CD4-positive, alpha-beta T cell treated with Interleukin-17A for 4 hours (primary cell): Measurements from ENCODE around the gene LTB4R.

Experiments used
- DNase-seq: peaks from one replicate; pipeline ENCODE4 v3.0.0-alpha.2; 2020; ENCODE audit warnings: mixed read lengths

LTB4R gene

DNA sequence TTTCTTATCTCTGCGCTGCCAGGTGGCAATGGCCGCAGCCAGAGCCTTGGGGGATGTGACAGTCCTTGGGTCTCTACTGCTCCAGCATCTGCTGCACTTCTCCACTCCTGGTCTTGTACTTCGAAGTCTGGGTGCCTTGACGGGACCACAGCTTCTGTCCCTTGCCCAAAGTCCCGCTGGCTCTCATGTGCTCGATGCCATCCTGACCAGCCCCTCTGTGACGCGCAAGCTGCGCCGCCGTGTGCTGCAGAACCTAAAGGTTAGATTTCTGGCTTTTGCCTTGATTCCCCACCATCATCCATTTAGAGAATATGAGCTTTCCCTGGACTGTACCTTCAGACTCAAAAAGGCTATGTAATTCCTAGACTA, 7.3 kb upstream of the LTB4R start:
- DNase-seq = no peak

DNA sequence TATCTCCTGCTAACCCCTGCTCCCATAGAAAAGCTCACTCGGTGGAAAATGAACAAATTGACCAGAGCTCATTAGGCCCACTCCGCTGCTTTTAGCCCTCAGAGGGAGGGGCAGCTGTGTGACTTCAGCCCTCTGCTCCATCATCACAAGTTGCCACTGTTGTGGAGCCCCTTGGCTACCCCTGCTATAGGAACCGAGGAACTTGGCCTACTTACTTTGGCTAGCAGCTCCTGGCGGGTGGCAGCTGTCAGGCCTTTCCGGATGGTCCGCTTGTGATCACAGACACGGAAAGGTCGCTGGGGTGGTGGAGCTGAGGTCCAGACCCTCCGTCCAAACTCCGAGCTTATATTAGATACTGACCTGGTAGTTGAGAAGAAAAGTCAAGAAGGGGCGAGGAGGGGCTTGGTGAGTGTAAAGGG, 4.1 kb upstream of the LTB4R start:
- no peak for DNase-seq

DNA sequence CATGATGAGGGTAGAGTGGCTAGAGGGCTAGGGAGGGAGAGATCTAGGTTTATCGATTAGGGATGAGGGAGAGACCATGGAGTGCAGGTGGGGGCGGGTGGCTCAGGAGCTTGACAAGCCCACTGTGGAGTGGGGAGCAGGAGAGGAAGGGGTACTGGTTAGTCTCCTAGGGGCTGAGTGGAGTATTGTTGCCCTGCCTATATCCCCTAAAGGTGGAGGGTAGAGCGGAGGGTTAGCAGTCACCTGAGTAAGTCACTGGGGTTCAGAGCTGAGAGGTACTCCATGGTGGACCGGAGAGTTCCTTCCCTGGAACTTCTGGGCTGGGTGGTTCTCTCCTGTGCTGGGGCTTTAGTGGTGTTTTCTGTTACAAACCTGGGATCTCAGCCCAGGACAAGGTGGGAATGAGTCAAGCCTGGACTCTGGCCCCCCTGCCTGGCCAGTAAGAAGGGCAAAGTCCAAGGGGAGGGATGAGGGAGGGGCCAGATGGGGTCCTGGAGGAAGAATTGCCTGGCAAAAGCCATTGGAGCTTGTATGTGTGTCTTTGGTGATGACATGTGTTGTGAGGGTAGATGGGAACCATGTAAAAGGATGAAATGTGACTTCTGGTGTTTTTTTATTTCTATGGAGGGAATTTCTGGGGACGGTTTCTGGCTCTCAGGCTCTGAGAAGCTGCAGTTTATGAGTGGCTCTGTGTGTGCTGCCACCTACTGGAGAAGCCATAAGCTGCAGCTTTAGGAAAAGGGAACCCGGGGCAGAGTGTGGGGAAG, 3.5 kb upstream of the LTB4R start, which contains the start of gene CIDEB:
CIDEB (minus strand) TSS at position 403 of the 767 bp plus-strand sequence; CDS start at position 284, 119 bp downstream.
- peak; percentile 69 for DNase-seq

DNA sequence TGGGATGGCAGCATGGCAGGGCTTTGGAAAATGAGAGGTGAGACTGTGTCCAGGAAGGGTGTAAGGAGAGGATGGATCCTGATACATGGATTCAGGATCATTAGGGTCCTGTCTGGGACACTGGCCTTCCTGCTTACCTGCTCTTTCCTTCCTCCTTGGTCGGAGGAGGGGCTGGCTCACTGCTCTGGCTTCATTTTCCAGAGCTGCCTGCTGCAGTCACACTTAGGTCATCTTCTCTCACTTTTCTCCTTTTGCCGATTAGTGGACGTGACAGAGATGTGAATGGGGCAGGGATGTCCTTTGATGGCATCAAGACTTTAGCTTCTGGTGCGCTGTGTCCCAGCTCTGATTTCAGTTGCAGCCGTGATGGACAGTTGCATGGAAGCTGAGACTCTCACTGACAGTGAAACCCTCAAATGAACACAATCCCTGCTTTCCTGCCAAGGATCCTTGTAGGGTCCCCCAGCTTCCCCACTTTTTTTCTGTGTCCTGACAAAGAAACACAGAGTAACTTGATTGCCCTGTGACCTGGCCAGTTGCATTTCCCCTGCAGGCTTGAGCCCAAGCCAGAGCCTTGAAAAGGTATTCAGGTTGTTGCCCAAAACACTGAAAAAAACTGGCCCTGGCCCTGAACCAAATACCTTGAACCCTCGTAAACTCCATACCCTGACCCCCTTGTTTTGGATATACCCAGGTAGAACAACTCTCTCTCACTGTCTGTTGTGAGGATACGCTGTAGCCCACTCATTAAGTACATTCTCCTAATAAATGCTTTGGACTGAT, 2.8 kb upstream of the LTB4R start:
- no peak for DNase-seq

DNA sequence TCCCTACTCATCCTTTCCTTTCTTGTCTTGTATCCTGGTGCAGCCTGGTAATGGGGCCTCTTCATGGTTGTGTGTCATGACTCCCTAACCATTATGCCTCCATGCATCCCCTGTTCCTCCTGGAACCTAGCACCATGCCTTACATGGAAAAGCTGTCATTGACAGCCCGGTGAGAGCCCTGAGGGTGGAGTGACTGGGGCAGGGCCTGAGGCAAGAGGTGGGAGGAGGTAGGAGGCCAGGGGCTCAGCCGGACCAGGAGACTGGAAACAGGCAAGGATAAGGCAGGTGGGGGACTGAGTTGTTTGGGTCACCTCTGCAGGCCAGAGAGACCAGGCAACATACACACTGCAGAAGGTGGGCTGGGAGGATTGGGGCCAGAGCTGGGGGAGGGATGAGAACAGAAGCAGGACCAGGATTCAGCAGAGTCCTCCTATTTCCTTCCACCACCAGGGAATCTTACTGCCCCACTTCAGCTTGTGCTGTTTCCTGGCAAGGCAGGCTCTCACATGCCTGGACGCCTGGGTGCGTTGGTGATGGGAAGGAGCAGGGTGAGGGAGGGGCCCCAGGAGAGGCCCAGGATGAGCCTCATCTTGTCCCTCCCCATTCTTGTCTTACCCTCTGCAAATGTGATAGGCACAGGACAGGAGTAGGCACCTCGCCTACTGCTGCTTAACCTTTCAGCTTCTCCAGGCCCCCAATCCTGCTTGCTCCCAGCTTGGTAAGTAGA, 1.6 kb upstream of the LTB4R start, which contains the start of gene LTB4R2:
LTB4R2 (plus strand) TSS at position 603 of the 727 bp plus-strand sequence. CDS start 525 bp downstream, outside the sequence.
- no peak for DNase-seq

DNA sequence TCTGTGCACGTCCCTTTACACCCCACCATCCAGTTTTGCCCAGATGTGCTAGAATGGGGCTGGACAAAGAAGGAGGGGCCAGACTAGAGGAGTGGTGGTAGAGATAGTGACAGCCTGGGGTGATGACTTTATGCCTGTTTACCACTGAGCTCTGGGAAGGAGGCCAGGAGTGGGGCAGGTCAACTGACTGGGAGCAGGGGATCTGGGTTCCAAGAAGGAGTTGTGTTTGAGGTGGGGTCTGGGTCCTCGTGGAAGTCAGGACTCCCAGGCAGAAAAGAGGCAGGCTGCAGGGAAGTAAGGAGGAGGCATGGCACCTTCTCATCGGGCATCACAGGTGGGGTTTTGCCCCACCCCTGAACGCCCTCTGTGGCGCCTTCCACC, 1.0 kb upstream of the LTB4R start:
- DNase-seq = no peak

DNA sequence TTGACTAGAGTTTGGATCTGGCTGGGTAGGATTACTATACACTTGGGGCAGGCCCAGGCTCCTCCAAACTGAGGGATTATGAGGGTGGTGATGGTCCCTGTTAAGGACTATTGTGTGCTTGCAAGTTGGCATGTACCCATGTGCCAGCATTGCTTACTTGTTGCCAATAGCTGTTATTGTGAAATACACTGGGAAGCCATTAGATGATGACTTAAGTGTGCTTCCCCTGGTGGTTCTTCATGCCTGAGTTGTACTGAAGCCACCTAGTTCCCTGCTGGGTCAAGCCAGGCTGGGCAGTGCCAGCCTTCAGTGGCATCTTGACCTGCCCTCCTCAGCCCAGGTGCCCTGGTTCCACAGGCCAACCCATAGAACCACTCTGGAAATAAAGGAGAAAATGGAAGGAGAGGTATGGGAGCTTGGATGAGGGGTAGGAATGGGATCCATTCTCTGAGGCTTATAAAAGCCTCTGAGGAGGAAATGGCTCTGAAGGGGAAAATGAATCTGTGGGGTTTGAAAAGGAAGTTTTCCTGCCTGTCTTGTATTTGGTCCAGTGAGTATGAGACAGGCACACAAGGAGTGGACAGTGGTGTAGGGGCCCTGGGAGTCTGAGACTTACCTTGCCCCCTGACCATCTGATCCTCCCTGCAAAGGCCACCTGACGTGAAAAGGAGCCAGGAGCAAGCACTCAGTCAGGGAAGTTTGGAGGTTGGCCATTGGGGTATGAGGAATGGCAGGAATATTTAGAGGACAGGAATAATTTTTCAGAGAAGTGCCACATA, 724 bp downstream of the LTB4R start:
- peak; percentile 24 for DNase-seq

DNA sequence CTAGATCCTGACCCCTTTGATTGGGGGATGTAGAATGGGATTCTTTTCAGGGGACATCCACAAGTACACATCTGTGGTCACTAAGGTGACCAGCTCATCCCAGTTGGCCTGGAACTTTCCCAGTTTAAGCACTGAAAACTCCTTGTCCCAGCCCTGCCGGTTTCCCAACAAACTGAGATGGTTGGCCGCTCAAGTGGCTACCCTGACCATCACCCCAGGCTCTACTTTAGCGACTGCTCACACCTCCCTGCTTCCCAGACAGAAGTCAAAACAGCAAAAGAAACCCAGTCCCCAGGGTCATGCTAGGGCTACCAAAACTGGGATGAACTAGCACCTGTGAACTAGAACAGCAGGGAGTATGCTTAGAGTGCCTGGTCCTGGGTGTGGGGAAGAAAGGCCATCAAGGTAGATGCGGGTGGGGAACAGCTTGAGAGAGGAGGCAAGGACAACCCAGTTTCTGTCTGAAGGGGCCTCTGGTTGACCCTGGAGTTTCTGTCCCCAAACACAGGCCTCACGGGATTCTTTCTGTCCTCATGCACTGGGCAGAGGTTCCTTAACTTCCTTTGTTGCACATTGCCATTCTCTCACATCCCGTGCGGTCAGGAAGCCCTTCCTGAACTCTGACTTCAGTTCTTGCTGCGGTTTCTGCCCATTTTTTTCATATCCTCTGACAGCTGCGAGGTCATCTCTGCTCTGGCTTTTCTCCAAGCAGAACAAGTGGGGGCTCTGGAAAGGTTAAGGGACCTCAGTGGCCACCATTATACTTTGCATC, 1.6 kb downstream of the LTB4R start:
- peak; percentile 55 for DNase-seq

DNA sequence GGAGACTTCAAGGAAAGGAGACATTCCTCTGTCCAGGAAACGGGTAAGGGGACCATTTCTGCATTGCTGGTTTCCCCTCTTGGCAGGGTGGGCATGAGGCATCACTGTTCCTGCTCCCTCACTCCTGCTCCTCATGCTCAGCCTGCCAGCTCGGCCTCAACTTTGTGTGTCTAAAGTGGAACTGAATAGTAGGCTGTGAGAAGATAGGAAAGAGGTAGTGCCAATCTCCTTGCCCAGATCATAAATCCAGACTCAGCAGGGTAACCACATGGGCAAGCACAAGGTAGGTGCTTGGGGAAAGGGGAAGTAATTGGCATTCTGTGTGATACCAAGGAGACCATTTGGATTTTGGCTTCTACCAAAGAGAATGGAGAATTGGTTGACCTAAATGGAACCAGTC, 2.6 kb downstream of the LTB4R start:
- DNase-seq = no peak

DNA sequence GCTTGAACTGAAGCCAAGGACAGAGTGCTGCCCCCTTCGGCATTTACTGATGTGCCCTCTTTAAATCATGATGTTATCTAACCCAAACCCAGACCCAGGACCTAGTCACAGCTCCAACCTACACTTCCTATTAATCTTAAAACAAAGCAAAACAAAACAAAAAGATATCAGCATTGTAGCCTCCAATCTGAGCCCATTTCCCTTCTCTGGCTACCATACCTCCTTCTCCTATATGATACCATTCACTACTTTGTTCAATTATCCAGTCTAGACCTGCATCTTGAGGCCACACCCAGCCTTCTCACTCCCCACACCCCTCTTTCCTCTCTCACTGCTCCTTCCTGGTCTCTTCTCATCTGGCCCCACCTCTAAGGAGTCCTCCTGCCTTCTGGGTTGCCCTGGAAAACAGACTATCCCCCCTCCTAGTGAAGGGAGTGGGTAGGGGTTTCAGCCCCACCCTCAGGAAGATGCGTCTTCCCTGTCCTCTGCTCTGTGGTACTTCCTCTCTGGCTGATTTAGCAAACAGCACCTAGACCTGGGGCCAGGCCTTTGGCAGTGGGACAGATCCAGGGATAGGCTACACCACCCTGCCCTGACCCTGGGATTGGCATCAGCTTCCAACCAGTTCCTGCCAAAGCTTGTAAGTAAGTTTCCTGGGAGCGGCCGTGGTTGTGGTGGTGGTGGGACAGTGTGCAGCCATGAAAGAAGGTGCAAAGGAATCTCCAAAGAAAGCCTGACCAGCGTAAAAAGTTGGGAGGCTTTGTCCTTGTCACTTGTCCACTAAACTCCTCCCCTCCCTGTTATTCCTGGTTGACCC, 3.3 kb downstream of the LTB4R start:
- no peak for DNase-seq

DNA sequence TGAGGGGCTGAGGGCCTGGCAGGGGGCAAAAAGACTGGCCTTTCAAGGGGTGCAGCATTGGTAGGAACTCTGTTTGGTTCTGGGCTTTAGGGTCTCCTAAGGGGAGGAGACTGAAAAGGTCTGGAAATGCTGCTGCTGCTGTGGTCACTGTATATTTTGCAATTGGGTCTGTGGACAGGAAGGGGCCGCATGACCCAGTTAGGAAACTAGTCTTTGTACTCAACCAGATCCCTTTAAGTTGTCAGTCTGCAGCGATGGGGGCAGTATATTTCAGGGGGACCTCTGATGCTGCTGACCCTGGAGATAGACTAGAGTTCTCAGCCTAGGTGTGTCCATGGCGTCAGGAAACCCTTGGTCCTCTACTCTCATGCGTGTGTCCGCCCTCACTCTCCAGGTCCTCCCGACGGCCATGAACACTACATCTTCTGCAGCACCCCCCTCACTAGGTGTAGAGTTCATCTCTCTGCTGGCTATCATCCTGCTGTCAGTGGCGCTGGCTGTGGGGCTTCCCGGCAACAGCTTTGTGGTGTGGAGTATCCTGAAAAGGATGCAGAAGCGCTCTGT, 4.0 kb downstream of the LTB4R start:
- no peak for DNase-seq

DNA sequence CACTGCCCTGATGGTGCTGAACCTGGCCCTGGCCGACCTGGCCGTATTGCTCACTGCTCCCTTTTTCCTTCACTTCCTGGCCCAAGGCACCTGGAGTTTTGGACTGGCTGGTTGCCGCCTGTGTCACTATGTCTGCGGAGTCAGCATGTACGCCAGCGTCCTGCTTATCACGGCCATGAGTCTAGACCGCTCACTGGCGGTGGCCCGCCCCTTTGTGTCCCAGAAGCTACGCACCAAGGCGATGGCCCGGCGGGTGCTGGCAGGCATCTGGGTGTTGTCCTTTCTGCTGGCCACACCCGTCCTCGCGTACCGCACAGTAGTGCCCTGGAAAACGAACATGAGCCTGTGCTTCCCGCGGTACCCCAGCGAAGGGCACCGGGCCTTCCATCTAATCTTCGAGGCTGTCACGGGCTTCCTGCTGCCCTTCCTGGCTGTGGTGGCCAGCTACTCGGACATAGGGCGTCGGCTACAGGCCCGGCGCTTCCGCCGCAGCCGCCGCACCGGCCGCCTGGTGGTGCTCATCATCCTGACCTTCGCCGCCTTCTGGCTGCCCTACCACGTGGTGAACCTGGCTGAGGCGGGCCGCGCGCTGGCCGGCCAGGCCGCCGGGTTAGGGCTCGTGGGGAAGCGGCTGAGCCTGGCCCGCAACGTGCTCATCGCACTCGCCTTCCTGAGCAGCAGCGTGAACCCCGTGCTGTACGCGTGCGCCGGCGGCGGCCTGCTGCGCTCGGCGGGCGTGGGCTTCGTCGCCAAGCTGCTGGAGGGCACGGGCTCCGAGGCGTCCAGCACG, 4.7 kb downstream of the LTB4R start:
- no peak for DNase-seq

DNA sequence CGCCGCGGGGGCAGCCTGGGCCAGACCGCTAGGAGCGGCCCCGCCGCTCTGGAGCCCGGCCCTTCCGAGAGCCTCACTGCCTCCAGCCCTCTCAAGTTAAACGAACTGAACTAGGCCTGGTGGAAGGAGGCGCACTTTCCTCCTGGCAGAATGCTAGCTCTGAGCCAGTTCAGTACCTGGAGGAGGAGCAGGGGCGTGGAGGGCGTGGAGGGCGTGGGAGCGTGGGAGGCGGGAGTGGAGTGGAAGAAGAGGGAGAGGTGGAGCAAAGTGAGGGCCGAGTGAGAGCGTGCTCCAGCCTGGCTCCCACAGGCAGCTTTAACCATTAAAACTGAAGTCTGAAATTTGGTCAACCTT, 5.3 kb downstream of the LTB4R start:
- DNase-seq = no peak

DNA sequence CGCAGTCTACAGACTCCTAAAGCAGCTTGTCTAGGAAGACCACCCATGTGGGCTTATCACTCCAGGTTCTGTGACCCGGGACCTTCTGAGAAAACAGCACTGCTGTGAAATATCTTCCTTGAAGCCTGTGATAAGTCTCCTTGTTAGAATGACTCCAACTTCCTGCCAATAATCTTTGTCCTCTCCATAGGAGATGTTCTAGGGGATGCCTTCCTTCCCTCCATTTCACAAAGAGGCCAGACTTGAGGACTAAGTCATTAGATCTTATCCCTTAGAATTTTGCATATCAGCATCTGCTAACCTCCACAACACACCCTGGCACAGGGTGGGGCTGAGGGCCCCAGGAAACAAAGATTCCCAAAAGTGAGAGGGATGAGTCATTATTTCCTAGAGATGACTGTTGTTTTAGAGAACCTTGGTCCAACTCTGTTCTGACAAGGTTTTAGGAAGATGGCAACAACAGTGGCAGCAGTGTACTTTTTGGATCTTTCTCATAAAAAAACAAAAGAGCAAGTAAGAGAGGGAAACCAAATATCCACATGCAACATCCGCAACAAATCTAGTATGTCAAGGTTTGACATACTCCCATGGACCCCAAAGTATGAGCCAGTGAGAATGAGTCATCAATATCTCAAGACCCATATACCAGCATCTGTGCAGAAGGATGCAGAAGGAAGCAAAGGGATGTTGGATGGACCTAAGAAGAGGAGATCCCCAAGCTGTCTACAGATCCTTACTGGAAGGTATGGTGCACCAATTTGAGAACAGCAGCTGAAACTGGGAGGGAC, 6.0 kb downstream of the LTB4R start:
- no peak for DNase-seq

DNA sequence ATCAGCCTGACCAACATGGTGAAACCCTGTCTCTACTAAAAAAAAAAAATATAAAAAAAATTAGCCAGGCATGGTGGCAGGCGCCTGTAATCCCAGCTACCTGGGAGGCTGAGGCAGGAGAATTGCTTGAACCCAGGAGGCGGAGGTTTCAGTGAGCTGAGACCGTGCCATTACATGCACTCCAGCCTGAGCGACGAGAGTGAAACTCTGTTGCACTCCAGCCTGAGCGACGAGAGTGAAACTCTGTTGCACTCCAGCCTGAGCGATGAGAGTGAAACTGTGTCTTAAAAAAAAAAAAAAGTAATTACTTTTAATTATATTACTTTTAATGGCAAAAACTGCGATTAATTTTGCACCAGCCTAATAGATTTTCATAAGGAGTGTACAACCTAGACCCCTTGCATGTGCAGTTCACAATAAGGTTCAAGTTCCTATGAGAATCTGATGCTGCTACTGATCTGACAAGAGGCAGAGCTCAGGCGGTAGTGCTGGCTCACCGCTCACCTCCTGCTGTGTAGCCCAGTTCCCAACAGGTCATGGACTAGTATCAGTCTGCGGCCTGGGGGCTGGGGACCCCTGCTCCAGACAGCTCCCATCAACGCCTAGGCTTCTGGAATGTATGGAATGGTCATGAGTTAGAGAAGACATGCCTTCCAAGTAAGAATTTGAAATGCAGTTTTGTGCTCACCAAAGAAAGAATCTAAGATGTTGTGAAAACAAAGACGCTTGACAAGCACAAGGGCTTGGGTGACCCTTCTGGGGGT, 10.1 kb downstream of the LTB4R start:
- DNase-seq = no peak

DNA sequence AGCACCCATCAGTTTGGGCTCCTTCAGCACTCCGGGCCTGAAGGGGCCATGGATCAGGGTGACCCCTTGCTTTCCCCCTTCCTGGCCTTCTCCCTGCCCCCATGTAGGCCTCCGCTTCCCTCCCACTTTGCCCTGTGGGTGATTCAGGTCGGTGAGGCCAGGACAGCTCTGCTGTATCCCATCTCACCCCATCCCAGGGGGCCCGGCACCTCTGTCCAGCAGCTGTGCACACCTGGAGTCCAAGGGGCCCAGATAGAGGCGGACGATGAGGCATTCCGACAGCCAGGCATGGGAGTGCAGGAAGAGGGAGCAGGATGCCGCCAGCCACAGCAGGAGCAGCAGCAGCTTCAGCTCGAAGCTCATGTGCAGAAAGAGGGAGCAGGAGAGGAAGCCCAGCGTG, 11.4 kb downstream of the LTB4R start:
- DNase-seq = no peak

DNA sequence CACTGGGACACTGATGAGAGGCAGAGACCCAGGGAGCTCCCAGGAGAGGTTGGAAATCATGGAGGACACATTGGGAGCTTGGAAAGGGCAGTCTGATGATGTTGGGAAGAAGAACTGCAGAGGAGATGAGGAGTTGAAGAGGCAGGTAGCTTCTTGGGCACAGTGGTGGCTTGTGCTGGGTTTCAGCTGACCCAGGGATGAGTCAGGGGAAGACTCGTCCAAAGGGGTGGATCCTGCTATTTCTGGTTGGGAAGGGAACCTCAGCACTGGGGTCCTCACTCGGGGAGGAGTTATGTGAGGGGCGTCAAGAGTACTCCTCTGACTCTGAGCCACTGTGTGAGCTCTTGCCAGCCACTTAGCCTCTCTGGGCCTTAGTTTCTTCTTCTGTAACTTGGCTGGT, 12.0 kb downstream of the LTB4R start:
- no peak for DNase-seq

DNA sequence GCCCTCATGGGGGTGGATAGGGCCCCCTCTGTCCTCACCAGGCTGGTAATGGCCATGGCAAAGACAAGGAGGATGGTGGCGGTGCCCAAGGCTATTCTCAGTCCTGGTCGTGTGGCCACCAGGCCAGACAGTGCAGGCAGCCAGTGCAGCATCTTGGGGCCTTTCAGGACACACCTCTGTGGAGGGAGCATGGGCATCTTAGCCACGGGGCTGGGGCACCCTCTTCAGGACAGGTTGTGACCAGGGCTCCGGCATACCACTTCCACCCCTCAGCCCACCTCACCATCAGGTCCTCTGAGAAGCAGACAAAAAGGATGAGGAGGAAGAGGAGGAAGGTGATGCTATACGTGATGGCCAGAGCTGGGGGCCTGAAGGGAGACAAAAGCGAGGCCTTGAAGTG, 12.7 kb downstream of the LTB4R start:
- DNase-seq = no peak
